RWPE1 (cell line): ENCODE data around the gene UNC5A.

ENCODE experiments used
- CTCF ChIA-PET: fragments of 350-600 bp; sonication (Branson Sonifier 250); formaldehyde crosslinking; extraction: SDS; loops from one replicate; lab custom pipeline; 2021; lab: Yijun Ruan, JAX
- POLR2A ChIA-PET: fragments of 400-600 bp; formaldehyde crosslinking; extraction: SDS; loops from one replicate; lab custom pipeline; 2020; ENCODE audit warnings: antibody characterized with exemption; ENCODE audit not compliant: low non-redundant PET; lab: Yijun Ruan, JAX
- DNase-seq: peaks from one replicate; pipeline ENCODE4 v3.0.0; 2012; ENCODE audit warnings: low spot score
- H3K27ac ChIP-seq: fragments of 450-650 bp; 2 replicates; pipeline ENCODE4 v1.5.1; 2017
- TF ChIP-seq, protein P1 (sequence below): fragments of 450-650 bp; conservative IDR thresholded peaks from 2 replicates; pipeline ENCODE4 v1.5.1; 2017; ENCODE audit warnings: low read depth, mild to moderate bottlenecking

Gene UNC5A

DNA sequence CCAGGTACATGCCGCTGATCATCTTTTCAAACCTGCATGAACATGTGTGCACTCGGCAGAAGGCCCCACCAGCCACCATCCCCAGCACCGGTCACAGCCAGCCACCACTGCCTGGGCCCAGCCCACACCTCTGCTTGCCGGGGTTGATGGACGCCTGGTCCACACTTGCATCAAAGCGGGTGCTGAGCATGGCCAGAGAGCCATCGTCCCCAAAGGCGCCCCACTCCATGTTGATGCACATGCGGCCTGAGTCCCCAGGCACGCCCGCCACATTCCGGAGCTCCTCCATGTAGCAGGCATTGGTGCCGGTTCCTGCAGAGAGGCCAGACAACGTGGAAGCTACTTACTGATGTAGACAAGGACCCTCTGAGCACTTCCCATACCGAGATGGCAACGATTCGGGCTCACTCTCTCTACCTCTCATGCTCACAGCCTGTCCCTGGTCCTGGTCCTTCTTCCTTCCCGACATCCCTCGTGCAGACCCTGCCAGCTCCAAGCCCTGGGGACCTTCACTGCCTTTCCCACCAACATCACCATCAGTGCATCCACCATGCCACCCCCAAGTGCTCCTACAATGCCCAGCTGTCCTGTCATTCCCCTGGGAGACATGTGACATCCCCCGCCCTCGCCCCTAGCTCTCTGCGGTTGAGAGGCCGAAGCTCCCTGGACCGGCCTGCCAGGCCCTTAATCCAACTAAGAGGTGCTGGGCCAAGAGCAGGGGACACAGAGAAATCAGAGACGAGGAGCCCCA lies 71.6 kb downstream of the UNC5A start:
- TF ChIP-seq, protein P1, sequence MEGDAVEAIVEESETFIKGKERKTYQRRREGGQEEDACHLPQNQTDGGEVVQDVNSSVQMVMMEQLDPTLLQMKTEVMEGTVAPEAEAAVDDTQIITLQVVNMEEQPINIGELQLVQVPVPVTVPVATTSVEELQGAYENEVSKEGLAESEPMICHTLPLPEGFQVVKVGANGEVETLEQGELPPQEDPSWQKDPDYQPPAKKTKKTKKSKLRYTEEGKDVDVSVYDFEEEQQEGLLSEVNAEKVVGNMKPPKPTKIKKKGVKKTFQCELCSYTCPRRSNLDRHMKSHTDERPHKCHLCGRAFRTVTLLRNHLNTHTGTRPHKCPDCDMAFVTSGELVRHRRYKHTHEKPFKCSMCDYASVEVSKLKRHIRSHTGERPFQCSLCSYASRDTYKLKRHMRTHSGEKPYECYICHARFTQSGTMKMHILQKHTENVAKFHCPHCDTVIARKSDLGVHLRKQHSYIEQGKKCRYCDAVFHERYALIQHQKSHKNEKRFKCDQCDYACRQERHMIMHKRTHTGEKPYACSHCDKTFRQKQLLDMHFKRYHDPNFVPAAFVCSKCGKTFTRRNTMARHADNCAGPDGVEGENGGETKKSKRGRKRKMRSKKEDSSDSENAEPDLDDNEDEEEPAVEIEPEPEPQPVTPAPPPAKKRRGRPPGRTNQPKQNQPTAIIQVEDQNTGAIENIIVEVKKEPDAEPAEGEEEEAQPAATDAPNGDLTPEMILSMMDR: no peak
- ChIA-PET POLR2A (interaction anchor here (0.6 kb wide), 1 partner anchor 45 kb away, joined by 4 read pairs; no protein-coding TSS in a partner anchor), CTCF (interaction anchor here (0.5 to 0.8 kb wide), 4 partner anchors 46 to 668 kb away, joined by 3 to 4 read pairs (median 3); no protein-coding TSS in a partner anchor)
- DNase-seq: no peak
- no peak overlapping the region for H3K27ac ChIP-seq

DNA sequence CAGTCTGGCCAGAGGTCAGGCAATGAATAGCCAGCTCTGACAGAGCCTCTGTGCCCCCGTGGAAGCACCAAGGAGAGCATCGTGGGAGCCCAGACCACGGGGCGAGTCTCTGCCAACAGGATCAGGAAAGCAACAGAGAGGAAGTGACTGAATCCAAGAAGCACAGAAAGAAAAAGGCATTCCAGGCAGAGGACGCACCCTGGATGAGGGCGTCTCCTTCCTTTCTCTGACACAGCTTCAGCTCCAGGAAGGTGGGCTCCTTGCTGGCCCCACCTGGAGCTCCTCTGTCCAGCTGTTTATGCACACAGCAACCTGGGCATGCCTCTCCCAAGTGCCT lies 72.2 kb downstream of the UNC5A start:
- no peak for DNase-seq
- ChIA-PET POLR2A (no interaction called here), CTCF (interaction anchor here (0.6 to 0.8 kb wide), 2 partner anchors 12 to 75 kb away, joined by 4 read pairs; no protein-coding TSS in a partner anchor)
- no peak overlapping the region for H3K27ac ChIP-seq
- TF ChIP-seq, protein P1: no peak

DNA sequence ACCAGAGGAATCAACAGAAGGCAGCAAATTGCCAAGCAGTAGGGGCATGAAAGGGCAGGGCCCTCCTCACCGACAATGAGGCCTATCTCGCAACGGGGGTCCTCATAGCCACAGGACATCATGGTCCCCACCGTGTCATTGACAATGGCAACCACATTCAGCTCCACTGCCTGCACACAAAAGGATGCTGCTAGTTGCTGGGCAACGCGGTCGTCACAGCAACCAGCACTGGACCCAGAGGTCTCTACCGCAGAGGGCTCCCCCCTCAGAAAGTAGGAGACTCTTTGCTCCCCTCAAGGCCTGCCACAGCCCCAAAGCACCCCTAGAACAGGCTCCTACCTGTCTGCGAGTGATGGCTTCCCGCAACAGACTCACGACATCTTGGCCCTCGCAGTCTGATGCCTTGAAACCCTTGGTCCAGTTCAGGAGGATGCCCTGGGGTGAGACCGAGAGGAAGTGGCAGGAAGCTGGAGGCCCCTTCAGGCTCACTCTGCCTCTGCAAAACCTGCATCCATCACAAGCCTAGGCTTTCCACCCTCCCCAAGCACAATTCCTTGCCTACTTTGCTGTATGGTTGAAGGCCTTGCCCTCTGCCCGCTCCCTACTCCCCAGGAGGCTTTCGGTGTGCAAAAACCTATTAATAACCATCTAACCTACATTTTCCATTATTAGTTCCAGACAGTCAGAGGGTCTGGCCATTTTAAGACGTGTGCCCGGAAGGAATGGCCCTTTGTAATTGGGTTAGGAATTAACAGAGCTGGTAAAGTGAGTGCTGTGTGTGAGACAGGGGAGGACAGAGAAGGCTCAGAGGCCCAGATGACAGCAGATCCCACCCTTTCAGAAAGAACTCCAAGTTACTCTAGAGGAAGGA lies 73.6 kb downstream of the UNC5A start:
- CTCF ChIA-PET: interaction anchor here (0.7 to 1.3 kb wide), 4 partner anchors 11 to 226 kb away, joined by 3 to 4 read pairs (median 3); no protein-coding TSS in a partner anchor
- no peak overlapping the region for H3K27ac ChIP-seq

DNA sequence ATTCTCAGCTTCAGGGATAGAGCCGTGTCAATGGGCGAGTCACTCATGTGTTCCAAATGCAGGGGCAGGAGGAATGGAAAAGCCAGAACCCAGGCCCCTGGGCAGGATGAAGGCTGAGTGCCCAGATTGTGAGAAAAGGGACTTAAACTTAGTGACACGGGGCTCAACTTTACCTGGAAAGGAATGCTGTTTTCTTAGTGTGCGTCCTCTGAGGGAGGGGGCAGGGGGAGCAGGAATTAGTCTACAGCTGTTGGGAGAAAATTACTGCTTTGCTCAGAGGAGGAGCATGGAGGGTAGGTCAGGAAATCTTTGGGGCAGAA lies 74.2 kb downstream of the UNC5A start:
- ChIA-PET CTCF (interaction anchor here (0.7 to 1.3 kb wide), 3 partner anchors 11 to 227 kb away, joined by 3 to 4 read pairs (median 3); no protein-coding TSS in a partner anchor), POLR2A (no interaction called here)
- TF ChIP-seq, protein P1: no peak
- no peak for DNase-seq
- no peak overlapping the region for H3K27ac ChIP-seq

More for the DNA sequence above, 73.6 kb downstream of the UNC5A start:
- TF ChIP-seq, protein P1: no peak
- POLR2A ChIA-PET: no interaction called here
- no peak for DNase-seq

DNA sequence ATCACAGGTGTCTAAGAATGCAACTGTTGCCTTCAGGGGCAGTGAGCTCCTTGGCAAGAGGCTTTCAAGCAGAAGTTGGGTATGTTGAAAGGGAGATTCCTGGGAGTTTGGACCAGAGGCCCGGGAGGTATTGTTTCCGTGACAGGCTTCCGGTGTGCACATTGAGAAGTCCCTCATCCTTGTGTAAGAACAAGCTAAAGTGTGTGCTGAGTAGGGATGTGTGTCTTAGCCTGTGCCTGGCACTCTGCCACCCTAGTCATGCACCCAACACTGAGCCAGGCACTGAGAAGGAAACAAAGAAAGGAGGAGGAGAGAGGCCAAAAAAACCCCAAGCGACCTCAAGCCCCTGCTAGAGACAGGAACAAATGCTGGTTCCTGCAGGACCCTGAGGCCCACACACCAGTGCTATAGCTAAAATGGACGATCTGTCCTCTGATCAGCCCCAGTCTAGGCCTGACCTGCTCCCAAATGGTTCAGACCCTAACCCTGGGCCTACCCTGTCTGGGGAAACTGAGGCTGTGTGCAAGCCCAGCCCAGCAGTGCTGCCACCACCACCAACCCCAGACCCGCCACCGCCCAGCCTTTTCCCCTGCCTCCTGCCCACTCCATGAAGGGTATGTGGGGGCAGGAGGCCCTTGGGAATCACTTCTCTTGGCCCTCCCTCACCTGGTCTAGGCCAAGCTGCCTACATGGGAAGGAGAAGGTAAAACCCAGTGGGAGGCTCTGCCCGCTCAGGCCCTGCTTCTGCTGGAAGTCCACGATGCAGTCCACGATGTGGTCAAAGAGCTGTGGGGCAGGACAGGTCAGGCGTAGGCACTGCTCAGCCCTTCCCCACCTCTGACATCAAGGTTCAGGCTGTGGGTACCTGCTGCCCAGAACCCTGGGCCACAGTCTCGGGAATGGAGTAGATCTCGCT lies 76.2 kb downstream of the UNC5A start:
- TF ChIP-seq, protein P1: no peak
- POLR2A ChIA-PET: no interaction called here
- no peak for DNase-seq
- CTCF ChIA-PET: interaction anchor here (0.6 to 0.7 kb wide), 2 partner anchors 150 to 219 kb away, joined by 3 to 7 read pairs; no protein-coding TSS in a partner anchor
- no peak overlapping the region for H3K27ac ChIP-seq
